ENCODE data around the gene INPP4A. TPM values are rescaled to one million over a fixed set of nuclear protein-coding genes. Genes with fewer than 3 reads are reported as not detected.

Gene INPP4A
- total and polyA plus RNA-seq, 2 of the 13 experiments (the other 11 are each of a cell fraction or from before 2014, with no cell fraction given): 10.1 to 10.9 TPM

DNA sequence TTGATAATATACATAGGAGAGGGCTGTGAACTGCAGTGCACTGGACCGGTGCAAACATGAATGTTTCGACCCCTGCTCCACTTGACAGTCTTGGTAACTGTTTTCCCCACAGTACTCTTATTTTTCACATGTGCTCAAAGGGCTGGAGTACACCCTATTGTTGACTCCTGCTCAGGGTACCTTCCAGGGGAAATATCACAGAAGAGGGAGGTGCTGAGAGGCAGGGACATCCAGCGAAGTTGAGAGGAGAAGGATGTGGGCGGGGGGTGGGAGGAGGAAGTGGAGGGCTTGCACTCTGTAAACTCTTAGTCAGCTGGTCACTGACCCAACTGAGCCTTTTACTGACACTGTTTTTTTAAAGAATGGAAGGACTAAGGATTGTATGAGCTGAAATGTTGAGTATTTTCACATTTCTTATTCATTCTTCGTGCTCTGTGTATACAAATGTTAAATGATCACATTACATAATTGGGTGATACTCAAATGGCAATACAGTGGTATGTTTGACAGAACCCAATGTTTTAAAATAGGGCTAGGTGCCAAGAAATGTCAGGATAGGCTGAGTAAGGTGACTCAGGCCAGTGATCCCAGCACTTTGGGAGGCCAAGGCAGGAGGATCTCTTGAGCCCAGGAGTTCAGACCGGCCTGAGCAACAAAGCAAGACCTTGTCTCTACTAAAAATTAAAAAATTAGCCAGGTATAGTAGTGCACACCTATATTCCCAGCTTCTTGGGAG is 10.0 kb downstream of the INPP4A start:
- WGBS (ENCODE audit: low lambda C conversion rate): 88% methylated on average over 6 of the region's 6 CpGs
- DNase-seq (ENCODE audit: low spot score) (no peak), FAIRE-seq (no peak), ATAC-seq (peak; percentile 30; the same call in 2 of the 3 replicates)
- Histone ChIP-seq H3K4me3 (replicated peaks in 1 of 3; ENCODE audit: insufficient read depth in 1 of 3, low read depth in 2 of 3, low read length in 3 of 3) (no peak overlapping the region), H3K36me3 (replicated peaks in 1 of 2; ENCODE audit: control insufficient read depth in 1 of 2, insufficient read depth in 2 of 2, low read length in 2 of 2) (peaks cover 0 to 5% of the 10 kb centered on the region in 2 experiments; a peak in 4 of 5 replicates), H2AFZ (ENCODE audit: low read length) (no peak overlapping the region), H3K9ac (ENCODE audit: insufficient read depth, low read depth, low read length) (no peak overlapping the region), H3K4me2 (ENCODE audit: low read depth, low read length) (no peak overlapping the region), H4K20me1 (ENCODE audit: insufficient read depth, low read length) (peaks cover 4% of the 10 kb centered on the region; the same call in 1 of the 2 replicates), H3K79me2 (ENCODE audit: insufficient read depth, low read length) (peaks cover 27% of the 10 kb centered on the region), H3K27ac (ENCODE audit: extremely low read length, insufficient read depth, low read length) (no peak overlapping the region), H3K9me3 (ENCODE audit: low read length) (no peaks in the 10 kb centered on the region), H3K27me3 (ENCODE audit: control insufficient read depth in 1 of 2, insufficient read depth in 2 of 2, low read length in 2 of 2) (no peaks in the 10 kb centered on the region), H3K4me1 (ENCODE audit: insufficient read depth, low read length) (peaks cover 22% of the 10 kb centered on the region)
- BruUV-seq (replicated peaks): no TSS peak
- CTCF ChIA-PET (ENCODE audit: low intra/inter-chr PET ratio, low total read pairs): no interaction called here
- in situ Hi-C loops (cut with HindIII; ENCODE audit: extremely low pct_ligation_motif_present, low pct_unique_long_range_greater_than_20kb): no loop called here
- intact Hi-C loops (cut with micrococcal nuclease; ENCODE audit: unreplicated experiment): no loop called here
- POLR2A ChIA-PET: no interaction called here
- TF ChIP-seq ELF4 (CRISPR knock-in tag; IDR thresholded peaks at IDR 0.05; ENCODE audit: borderline replicate concordance): no peak
- TF ChIP-seq KLF11 (CRISPR knock-in tag; IDR thresholded peaks at IDR 0.05): no peak
- TF ChIP-seq, protein P1, sequence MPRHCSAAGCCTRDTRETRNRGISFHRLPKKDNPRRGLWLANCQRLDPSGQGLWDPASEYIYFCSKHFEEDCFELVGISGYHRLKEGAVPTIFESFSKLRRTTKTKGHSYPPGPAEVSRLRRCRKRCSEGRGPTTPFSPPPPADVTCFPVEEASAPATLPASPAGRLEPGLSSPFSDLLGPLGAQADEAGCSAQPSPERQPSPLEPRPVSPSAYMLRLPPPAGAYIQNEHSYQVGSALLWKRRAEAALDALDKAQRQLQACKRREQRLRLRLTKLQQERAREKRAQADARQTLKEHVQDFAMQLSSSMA (CRISPR knock-in tag; IDR thresholded peaks at IDR 0.05): no peak
- no peak for TF ChIP-seq NR2F6 (IDR thresholded peaks at IDR 0.05)
- no peak for TF ChIP-seq NR2F6 (CRISPR knock-in tag; IDR thresholded peaks at IDR 0.05)
- TF ChIP-seq, protein P2, sequence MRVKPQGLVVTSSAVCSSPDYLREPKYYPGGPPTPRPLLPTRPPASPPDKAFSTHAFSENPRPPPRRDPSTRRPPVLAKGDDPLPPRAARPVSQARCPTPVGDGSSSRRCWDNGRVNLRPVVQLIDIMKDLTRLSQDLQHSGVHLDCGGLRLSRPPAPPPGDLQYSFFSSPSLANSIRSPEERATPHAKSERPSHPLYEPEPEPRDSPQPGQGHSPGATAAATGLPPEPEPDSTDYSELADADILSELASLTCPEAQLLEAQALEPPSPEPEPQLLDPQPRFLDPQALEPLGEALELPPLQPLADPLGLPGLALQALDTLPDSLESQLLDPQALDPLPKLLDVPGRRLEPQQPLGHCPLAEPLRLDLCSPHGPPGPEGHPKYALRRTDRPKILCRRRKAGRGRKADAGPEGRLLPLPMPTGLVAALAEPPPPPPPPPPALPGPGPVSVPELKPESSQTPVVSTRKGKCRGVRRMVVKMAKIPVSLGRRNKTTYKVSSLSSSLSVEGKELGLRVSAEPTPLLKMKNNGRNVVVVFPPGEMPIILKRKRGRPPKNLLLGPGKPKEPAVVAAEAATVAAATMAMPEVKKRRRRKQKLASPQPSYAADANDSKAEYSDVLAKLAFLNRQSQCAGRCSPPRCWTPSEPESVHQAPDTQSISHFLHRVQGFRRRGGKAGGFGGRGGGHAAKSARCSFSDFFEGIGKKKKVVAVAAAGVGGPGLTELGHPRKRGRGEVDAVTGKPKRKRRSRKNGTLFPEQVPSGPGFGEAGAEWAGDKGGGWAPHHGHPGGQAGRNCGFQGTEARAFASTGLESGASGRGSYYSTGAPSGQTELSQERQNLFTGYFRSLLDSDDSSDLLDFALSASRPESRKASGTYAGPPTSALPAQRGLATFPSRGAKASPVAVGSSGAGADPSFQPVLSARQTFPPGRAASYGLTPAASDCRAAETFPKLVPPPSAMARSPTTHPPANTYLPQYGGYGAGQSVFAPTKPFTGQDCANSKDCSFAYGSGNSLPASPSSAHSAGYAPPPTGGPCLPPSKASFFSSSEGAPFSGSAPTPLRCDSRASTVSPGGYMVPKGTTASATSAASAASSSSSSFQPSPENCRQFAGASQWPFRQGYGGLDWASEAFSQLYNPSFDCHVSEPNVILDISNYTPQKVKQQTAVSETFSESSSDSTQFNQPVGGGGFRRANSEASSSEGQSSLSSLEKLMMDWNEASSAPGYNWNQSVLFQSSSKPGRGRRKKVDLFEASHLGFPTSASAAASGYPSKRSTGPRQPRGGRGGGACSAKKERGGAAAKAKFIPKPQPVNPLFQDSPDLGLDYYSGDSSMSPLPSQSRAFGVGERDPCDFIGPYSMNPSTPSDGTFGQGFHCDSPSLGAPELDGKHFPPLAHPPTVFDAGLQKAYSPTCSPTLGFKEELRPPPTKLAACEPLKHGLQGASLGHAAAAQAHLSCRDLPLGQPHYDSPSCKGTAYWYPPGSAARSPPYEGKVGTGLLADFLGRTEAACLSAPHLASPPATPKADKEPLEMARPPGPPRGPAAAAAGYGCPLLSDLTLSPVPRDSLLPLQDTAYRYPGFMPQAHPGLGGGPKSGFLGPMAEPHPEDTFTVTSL (CRISPR knock-in tag; IDR thresholded peaks at IDR 0.05; ENCODE audit: borderline replicate concordance): no peak
- no peak for TF ChIP-seq MAFK (conservative IDR thresholded peaks at IDR 0.05 in 1 of 2, IDR thresholded peaks at IDR 0.05 in 1 of 2; ENCODE audit: low read length in 2 of 2)
- TF ChIP-seq YEATS2 (CRISPR knock-in tag; IDR thresholded peaks at IDR 0.05; ENCODE audit: borderline replicate concordance): no peak
- TF ChIP-seq IKZF1 (IDR thresholded peaks at IDR 0.05): no peak
- TF ChIP-seq SALL2 (CRISPR knock-in tag; IDR thresholded peaks at IDR 0.05): no peak
- TF ChIP-seq, protein P3, sequence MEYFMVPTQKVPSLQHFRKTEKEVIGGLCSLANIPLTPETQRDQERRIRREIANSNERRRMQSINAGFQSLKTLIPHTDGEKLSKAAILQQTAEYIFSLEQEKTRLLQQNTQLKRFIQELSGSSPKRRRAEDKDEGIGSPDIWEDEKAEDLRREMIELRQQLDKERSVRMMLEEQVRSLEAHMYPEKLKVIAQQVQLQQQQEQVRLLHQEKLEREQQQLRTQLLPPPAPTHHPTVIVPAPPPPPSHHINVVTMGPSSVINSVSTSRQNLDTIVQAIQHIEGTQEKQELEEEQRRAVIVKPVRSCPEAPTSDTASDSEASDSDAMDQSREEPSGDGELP (IDR thresholded peaks at IDR 0.05; ENCODE audit: borderline replicate concordance, low read depth): peak; percentile 80; the same call in 1 of the 2 replicates
- TF ChIP-seq PAF1 (CRISPR knock-in tag; IDR thresholded peaks at IDR 0.05): no peak
- TF ChIP-seq, protein P4, sequence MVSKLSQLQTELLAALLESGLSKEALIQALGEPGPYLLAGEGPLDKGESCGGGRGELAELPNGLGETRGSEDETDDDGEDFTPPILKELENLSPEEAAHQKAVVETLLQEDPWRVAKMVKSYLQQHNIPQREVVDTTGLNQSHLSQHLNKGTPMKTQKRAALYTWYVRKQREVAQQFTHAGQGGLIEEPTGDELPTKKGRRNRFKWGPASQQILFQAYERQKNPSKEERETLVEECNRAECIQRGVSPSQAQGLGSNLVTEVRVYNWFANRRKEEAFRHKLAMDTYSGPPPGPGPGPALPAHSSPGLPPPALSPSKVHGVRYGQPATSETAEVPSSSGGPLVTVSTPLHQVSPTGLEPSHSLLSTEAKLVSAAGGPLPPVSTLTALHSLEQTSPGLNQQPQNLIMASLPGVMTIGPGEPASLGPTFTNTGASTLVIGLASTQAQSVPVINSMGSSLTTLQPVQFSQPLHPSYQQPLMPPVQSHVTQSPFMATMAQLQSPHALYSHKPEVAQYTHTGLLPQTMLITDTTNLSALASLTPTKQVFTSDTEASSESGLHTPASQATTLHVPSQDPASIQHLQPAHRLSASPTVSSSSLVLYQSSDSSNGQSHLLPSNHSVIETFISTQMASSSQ (IDR thresholded peaks at IDR 0.05; ENCODE audit: low read depth): no peak
- TF ChIP-seq, protein P4 (CRISPR knock-in tag; IDR thresholded peaks at IDR 0.05; ENCODE audit: borderline replicate concordance): no peak
